Measurements from ENCODE around the gene MERTK. TPM values are rescaled to one million over a fixed set of nuclear protein-coding genes. Genes with fewer than 3 reads are reported as not detected.
"Not testable (repeated sequence)": the region's sequence is repeated elsewhere in the genome, so short reads cannot be mapped to it uniquely, and the experiment has no call there.

The MERTK gene
- total RNA-seq, 6 experiments from 2014 or later: not detected

DNA sequence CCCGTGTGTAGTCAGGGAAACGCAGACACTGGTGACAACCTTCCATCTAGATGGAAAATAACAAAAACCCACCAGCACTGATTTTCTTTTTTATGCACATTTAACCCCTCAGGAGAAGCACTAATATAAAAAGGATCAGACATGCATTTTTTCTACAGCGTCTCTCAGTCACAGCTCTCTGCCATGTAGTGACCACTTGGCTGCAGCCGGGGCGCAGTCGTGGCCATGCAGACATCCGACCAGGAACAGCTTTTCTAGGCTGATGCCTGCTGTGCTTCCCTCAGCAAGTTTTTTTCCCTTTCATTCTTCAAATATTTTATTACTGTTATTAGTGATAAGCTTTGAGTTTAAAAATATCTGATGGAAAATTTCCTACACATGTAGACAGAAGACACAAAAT is 63.3 kb downstream of the MERTK start:
- DNase-seq: no peak
- Mint-ChIP-seq H3K4me1 (ENCODE audit: low read depth) (peaks cover 2% of the 10 kb centered on the region; the same call in 1 of the 2 replicates), H3K36me3 (ENCODE audit: low read depth) (no peaks in the 10 kb centered on the region), H3K27me3 (ENCODE audit: insufficient read depth) (peaks cover 54% of the 10 kb centered on the region), H3K27ac (no peak overlapping the region), H3K9me3 (no peaks in the 10 kb centered on the region), H3K4me3 (no peak overlapping the region)
- TF ChIP-seq, protein P1, sequence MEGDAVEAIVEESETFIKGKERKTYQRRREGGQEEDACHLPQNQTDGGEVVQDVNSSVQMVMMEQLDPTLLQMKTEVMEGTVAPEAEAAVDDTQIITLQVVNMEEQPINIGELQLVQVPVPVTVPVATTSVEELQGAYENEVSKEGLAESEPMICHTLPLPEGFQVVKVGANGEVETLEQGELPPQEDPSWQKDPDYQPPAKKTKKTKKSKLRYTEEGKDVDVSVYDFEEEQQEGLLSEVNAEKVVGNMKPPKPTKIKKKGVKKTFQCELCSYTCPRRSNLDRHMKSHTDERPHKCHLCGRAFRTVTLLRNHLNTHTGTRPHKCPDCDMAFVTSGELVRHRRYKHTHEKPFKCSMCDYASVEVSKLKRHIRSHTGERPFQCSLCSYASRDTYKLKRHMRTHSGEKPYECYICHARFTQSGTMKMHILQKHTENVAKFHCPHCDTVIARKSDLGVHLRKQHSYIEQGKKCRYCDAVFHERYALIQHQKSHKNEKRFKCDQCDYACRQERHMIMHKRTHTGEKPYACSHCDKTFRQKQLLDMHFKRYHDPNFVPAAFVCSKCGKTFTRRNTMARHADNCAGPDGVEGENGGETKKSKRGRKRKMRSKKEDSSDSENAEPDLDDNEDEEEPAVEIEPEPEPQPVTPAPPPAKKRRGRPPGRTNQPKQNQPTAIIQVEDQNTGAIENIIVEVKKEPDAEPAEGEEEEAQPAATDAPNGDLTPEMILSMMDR (IDR thresholded peaks at IDR 0.05): no peak

DNA sequence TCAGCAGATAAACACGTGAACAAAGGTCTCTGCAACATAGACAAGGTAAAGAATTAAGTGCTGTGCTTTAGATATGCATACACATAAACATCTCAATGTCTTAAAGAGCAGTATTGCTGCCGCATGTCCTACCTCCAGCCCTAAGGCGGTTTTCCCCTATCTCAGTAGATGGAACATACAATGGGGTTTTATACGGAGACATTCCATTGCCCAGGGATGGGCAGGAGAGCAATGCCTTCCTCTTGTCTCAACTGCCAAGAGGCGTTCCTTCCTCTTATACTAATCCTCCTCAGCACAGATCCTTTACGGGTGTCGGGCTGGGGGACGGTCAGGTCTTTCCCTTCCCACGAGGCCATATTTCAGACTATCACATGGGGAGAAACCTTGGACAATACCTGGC is 64.7 kb downstream of the MERTK start:
- not testable (repeated sequence) for DNase-seq, H3K27ac Mint-ChIP-seq, H3K4me3 Mint-ChIP-seq

DNA sequence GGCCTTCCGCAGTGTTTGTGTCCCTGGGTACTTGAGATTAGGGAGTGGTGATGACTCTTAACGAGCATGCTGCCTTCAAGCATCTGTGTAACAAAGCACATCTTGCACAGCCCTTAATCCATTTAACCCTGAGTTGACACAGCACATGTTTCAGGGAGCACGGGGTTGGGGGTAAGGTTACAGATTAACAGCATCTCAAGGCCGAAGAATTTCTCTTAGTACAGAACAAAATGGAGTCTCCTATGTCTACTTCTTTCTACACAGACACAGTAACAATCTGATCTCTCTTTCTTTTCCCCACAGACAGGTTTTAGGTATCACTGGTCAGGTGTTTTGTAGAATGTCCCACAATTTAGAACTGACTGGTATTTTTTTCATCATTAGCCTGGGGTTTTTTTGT is 65.1 kb downstream of the MERTK start:
- peaks cover 51% of the 10 kb centered on the region for H3K27me3 Mint-ChIP-seq (ENCODE audit: insufficient read depth)
- not testable (repeated sequence) for H3K9me3 Mint-ChIP-seq; H3K27ac Mint-ChIP-seq; H3K36me3 Mint-ChIP-seq (ENCODE audit: low read depth); DNase-seq; H3K4me1 Mint-ChIP-seq (ENCODE audit: low read depth); H3K4me3 Mint-ChIP-seq

More for the DNA sequence above, 64.7 kb downstream of the MERTK start:
- H3K9me3 Mint-ChIP-seq; H3K36me3 Mint-ChIP-seq (ENCODE audit: low read depth); H3K4me1 Mint-ChIP-seq (ENCODE audit: low read depth): not testable (repeated sequence)
- peaks cover 49% of the 10 kb centered on the region for H3K27me3 Mint-ChIP-seq (ENCODE audit: insufficient read depth)

DNA sequence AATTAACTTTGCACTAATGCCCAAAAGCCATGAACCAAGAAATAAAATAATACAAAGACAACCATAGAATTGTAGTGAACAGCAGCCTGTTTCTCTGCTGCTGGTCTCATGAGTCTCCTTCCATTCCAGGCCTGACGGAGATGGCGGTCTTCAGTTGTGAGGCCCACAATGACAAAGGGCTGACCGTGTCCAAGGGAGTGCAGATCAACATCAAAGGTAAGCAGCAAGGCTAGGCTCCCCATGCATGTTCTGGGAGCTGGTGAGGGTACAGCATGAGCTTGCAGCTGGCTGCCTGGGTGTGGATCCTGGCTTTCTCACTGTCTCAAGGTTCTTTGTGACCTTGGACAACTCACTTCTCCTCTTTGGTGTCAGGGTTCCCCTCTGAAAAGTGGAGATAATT is 66.7 kb downstream of the MERTK start:
- H3K36me3 Mint-ChIP-seq (ENCODE audit: low read depth): no peaks in the 10 kb centered on the region
- TF ChIP-seq, protein P1 (IDR thresholded peaks at IDR 0.05): no peak
- peaks cover 48% of the 10 kb centered on the region for H3K27me3 Mint-ChIP-seq (ENCODE audit: insufficient read depth)
- no peak for DNase-seq
- peaks cover 5% of the 10 kb centered on the region; the same call in 1 of the 2 replicates for H3K4me1 Mint-ChIP-seq (ENCODE audit: low read depth)
- H3K9me3 Mint-ChIP-seq: no peaks in the 10 kb centered on the region
- no peak overlapping the region for H3K4me3 Mint-ChIP-seq
- H3K27ac Mint-ChIP-seq: no peak overlapping the region

DNA sequence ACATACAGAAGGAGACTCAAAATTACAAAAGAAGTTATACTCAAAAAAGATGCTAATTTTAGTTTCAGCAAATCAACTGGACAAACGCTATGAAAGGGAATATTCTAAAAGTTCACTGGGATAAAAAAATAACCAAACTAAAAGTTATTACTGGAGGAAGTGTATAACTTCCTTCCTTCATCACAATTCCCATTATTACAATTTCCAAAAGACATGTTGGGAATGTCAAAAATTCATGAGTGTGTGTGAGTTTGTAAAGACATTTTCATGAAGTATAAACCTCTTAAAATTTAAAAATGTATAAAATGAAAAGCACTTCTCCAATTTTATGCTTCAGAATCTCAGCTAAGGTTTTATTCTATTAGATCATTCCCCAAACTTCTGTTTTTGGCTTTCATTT is 67.8 kb downstream of the MERTK start:
- peaks cover 45% of the 10 kb centered on the region for H3K27me3 Mint-ChIP-seq (ENCODE audit: insufficient read depth)
- peaks cover 5% of the 10 kb centered on the region; the same call in 1 of the 2 replicates for H3K4me1 Mint-ChIP-seq (ENCODE audit: low read depth)
- no peak overlapping the region for H3K4me3 Mint-ChIP-seq
- TF ChIP-seq, protein P1 (IDR thresholded peaks at IDR 0.05): no peak
- DNase-seq: no peak
- no peaks in the 10 kb centered on the region for H3K36me3 Mint-ChIP-seq (ENCODE audit: low read depth)
- H3K27ac Mint-ChIP-seq: no peak overlapping the region
- no peaks in the 10 kb centered on the region for H3K9me3 Mint-ChIP-seq

DNA sequence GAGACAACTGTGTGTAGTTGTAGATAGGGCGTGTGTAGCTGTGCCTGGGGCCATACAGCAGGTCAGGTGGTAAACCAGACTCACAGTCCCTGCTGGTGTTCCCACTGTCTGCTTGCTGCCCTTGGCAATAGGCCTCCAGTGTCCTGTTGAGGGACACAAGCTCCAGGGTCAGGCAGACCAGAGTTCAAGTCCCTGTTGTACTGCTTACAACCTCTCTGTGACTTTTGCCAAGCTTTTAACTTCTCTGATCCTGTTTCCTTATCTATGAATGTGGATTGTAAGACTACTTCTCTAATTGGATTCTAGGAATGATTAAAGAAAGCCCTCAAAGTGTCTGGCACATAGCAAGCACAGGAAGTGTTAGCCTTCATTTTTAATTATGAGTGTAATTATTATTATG is 68.6 kb downstream of the MERTK start:
- Mint-ChIP-seq H3K27ac (no peak overlapping the region), H3K27me3 (ENCODE audit: insufficient read depth) (peaks cover 42% of the 10 kb centered on the region), H3K9me3 (no peaks in the 10 kb centered on the region), H3K4me3 (no peak overlapping the region), H3K36me3 (ENCODE audit: low read depth) (no peaks in the 10 kb centered on the region), H3K4me1 (ENCODE audit: low read depth) (peaks cover 5% of the 10 kb centered on the region; the same call in 1 of the 2 replicates)
- TF ChIP-seq, protein P1 (IDR thresholded peaks at IDR 0.05): no peak
- DNase-seq: no peak

DNA sequence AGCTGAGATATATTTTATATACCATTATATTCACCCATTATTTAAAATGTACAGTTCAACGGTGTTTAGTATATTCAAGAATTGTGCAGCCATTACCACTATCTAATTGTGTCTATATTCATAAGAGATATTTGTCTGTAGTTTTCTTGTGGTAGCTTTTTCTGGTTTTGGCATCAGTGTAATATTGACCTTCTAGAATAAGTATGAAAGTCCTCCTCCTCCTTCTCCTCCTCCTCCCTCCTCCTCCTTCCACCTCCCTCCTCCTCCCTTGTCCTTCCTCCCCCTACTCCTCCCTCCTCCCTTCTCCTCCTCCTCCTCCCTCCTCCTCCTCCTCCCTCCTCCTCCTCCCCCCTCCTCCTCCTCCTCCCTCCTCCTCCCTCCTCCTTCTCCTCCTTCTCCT is 72.0 kb downstream of the MERTK start:
- Mint-ChIP-seq H3K4me3 (no peak overlapping the region), H3K27me3 (ENCODE audit: insufficient read depth) (peaks cover 30% of the 10 kb centered on the region), H3K4me1 (ENCODE audit: low read depth) (peaks cover 28% of the 10 kb centered on the region), H3K27ac (no peak overlapping the region), H3K9me3 (0 out of 2 replicates have a peak, but pooled peaks cover 3% of the 10 kb centered on the region), H3K36me3 (ENCODE audit: low read depth) (no peaks in the 10 kb centered on the region)
- DNase-seq: no peak
- TF ChIP-seq, protein P1 (IDR thresholded peaks at IDR 0.05): no peak

Measured in HFFc6 (cell line).